WTC11 (cell line): ENCODE measurements around the gene POLR1G. TPM values are rescaled to one million over a fixed set of nuclear protein-coding genes. Genes with fewer than 3 reads are reported as not detected.

Experiments used
- ATAC-seq: fragments of 200-7000 bp; cut with Tn5 transposase; 2 replicates; pipeline ENCODE4 v1.10.0; 2021; ENCODE audit warnings: mild to moderate bottlenecking, moderate library complexity
- CTCF ChIA-PET: fragments of 300-600 bp; sonication (Branson Sonifier 250); formaldehyde crosslinking; loops from one replicate; lab custom pipeline; 2021; ENCODE audit warnings: antibody characterized with exemption; lab: Charles Lee
- POLR2A ChIA-PET: fragments of 350-600 bp; sonication (Branson Sonifier 250); formaldehyde crosslinking; loops from one replicate; lab custom pipeline; 2021; ENCODE audit warnings: antibody characterized with exemption; lab: Charles Lee
- DNase-seq: peaks from one replicate; pipeline ENCODE4 v3.0.0; 2021; ENCODE audit warnings: low spot score
- H3K27ac Mint-ChIP-seq: 2 replicates; pipeline ENCODE4 v1.8.0; 2021; ENCODE audit warnings: mixed read lengths
- H3K27me3 Mint-ChIP-seq: 2 replicates; pipeline ENCODE4 v1.8.0; 2021; ENCODE audit warnings: low read depth, mild to moderate bottlenecking, moderate library complexity, mixed read lengths
- H3K36me3 Mint-ChIP-seq: 2 replicates; pipeline ENCODE4 v1.8.0; 2021; ENCODE audit warnings: mixed read lengths
- H3K4me1 Mint-ChIP-seq: 2 replicates; pipeline ENCODE4 v1.8.0; 2022; ENCODE audit warnings: mixed read lengths
- H3K4me3 Mint-ChIP-seq: 2 replicates; pipeline ENCODE4 v1.8.0; 2021; ENCODE audit warnings: mild to moderate bottlenecking, moderate library complexity, mixed read lengths
- H3K9me3 Mint-ChIP-seq: 2 replicates; pipeline ENCODE4 v1.8.0; 2021; ENCODE audit warnings: mixed read lengths
- CREM ChIP-seq: sonication (generic); formaldehyde crosslinking; IDR thresholded peaks from 2 replicates; pipeline ENCODE4 v1.8.1; 2022; ENCODE audit warnings: mild to moderate bottlenecking, missing genetic modification reagents, moderate library complexity
- ETV6 ChIP-seq: sonication (generic); formaldehyde crosslinking; IDR thresholded peaks from 2 replicates; pipeline ENCODE4 v1.8.1; 2022; ENCODE audit warnings: mild to moderate bottlenecking, missing genetic modification reagents
- FOXK1 ChIP-seq: sonication (generic); formaldehyde crosslinking; IDR thresholded peaks from 2 replicates; pipeline ENCODE4 v1.8.0; 2022; ENCODE audit warnings: mild to moderate bottlenecking, moderate library complexity, missing genetic modification reagents
- GRHL2 ChIP-seq: fragments of 250-450 bp; sonication (Bioruptor Pico); IDR thresholded peaks from 2 replicates; pipeline ENCODE4 v1.8.0; 2022; ENCODE audit warnings: mild to moderate bottlenecking, moderate library complexity; ENCODE audit not compliant: insufficient replicate concordance, severe bottlenecking
- NFATC4 ChIP-seq: fragments of 250-450 bp; sonication (Bioruptor Pico); IDR thresholded peaks from 2 replicates; pipeline ENCODE4 v1.9.0; 2021; ENCODE audit warnings: mild to moderate bottlenecking
- NR2C2 ChIP-seq: sonication (generic); formaldehyde crosslinking; IDR thresholded peaks from 2 replicates; pipeline ENCODE4 v1.8.0; 2022; ENCODE audit warnings: mild to moderate bottlenecking, missing genetic modification reagents
- SP1 ChIP-seq: sonication (generic); formaldehyde crosslinking; conservative IDR thresholded peaks from 2 replicates; pipeline ENCODE4 v1.8.1; 2022; ENCODE audit warnings: missing genetic modification reagents
- ZBTB21 ChIP-seq: sonication (generic); formaldehyde crosslinking; IDR thresholded peaks from 2 replicates; pipeline ENCODE4 v1.8.1; 2023; ENCODE audit warnings: mild to moderate bottlenecking, missing genetic modification reagents, borderline replicate concordance
- ZNF232 ChIP-seq: sonication (generic); formaldehyde crosslinking; IDR thresholded peaks from 2 replicates; pipeline ENCODE4 v1.8.0; 2022; ENCODE audit warnings: mild to moderate bottlenecking, missing genetic modification reagents
- ZNF416 ChIP-seq: fragments of 250-450 bp; sonication (Bioruptor Pico); IDR thresholded peaks from 2 replicates; pipeline ENCODE4 v1.9.0; 2021; ENCODE audit warnings: mild to moderate bottlenecking, inconsistent platforms
- ZNF423 ChIP-seq: fragments of 250-450 bp; sonication (Bioruptor Pico); IDR thresholded peaks from 2 replicates; pipeline ENCODE4 v2.1.2; 2022; ENCODE audit warnings: mild to moderate bottlenecking, moderate library complexity
- total RNA-seq: library from RNA; stranded (reverse); gene quantifications from 3 replicates; pipeline ENCODE4 v1.2.3, GENCODE V29; 2021
- TF ChIP-seq, protein P1 (sequence below): sonication (generic); formaldehyde crosslinking; conservative IDR thresholded peaks from 2 replicates; pipeline ENCODE4 v1.8.1; 2023; ENCODE audit warnings: mild to moderate bottlenecking, low read depth, missing genetic modification reagents, moderate library complexity
- TF ChIP-seq, protein P2 (sequence below): fragments of 250-450 bp; sonication (Bioruptor Pico); IDR thresholded peaks from 2 replicates; pipeline ENCODE4 v1.9.0; 2021; ENCODE audit warnings: moderate library complexity, mild to moderate bottlenecking, inconsistent platforms, borderline replicate concordance
- TF ChIP-seq, protein P3 (sequence below): sonication (generic); formaldehyde crosslinking; IDR thresholded peaks from 2 replicates; pipeline ENCODE4 v1.8.0; 2023; ENCODE audit warnings: missing genetic modification reagents, mild to moderate bottlenecking, borderline replicate concordance
- TF ChIP-seq, protein P4 (sequence below): sonication (generic); formaldehyde crosslinking; IDR thresholded peaks from 2 replicates; pipeline ENCODE4 v1.8.1; 2023; ENCODE audit warnings: mild to moderate bottlenecking, moderate library complexity, missing genetic modification reagents
- TF ChIP-seq, protein P5 (sequence below): fragments of 200-600 bp; IDR thresholded peaks from 2 replicates; pipeline ENCODE4 v1.8.0; 2022; ENCODE audit warnings: antibody characterized with exemption
- TF ChIP-seq, protein P6 (sequence below): sonication (generic); formaldehyde crosslinking; IDR thresholded peaks from 2 replicates; pipeline ENCODE4 v1.8.1; 2022; ENCODE audit warnings: mild to moderate bottlenecking, moderate library complexity, missing genetic modification reagents

Gene POLR1G
- total RNA-seq, 1 experiment from 2014 or later, result 38.1 TPM

DNA sequence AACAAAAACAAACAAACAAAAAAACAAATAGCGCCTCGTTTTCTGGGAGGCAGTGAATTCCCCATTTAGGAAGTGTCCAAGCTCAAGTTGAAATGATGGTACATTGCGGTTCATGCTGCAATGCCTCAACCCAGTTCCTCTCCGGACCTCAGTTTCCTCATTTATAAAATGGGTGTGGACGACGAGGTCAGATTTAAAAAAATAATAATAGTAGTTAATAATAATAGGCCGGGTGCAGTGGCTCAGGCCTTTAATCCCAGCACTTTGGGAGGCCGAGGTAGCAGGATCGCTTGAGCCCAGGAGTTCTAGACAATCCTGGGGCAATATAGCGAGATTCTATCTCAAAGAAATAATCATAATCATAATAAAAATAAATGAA lies 32.7 kb downstream of the POLR1G start:
- Mint-ChIP-seq H3K36me3 (no peaks in the 10 kb centered on the region), H3K27ac (no peak overlapping the region), H3K27me3 (peaks cover 22% of the 10 kb centered on the region), H3K4me1 (peaks cover 22% of the 10 kb centered on the region), H3K9me3 (peaks cover 3% of the 10 kb centered on the region), H3K4me3 (peak overlapping the region; percentile 35)
- TF ChIP-seq SP1 (CRISPR knock-in tag) (no peak), GRHL2 (CRISPR knock-in tag) (no peak), NFATC4 (no peak), CREM (no peak)
- TF ChIP-seq, protein P1, sequence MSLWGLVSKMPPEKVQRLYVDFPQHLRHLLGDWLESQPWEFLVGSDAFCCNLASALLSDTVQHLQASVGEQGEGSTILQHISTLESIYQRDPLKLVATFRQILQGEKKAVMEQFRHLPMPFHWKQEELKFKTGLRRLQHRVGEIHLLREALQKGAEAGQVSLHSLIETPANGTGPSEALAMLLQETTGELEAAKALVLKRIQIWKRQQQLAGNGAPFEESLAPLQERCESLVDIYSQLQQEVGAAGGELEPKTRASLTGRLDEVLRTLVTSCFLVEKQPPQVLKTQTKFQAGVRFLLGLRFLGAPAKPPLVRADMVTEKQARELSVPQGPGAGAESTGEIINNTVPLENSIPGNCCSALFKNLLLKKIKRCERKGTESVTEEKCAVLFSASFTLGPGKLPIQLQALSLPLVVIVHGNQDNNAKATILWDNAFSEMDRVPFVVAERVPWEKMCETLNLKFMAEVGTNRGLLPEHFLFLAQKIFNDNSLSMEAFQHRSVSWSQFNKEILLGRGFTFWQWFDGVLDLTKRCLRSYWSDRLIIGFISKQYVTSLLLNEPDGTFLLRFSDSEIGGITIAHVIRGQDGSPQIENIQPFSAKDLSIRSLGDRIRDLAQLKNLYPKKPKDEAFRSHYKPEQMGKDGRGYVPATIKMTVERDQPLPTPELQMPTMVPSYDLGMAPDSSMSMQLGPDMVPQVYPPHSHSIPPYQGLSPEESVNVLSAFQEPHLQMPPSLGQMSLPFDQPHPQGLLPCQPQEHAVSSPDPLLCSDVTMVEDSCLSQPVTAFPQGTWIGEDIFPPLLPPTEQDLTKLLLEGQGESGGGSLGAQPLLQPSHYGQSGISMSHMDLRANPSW, result no peak
- TF ChIP-seq, protein P2, sequence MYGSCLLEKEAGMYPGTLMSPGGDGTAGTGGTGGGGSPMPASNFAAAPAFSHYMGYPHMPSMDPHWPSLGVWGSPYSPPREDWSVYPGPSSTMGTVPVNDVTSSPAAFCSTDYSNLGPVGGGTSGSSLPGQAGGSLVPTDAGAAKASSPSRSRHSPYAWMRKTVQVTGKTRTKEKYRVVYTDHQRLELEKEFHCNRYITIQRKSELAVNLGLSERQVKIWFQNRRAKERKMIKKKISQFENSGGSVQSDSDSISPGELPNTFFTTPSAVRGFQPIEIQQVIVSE (CRISPR knock-in tag), result no peak
- ATAC-seq, result no peak
- CTCF ChIA-PET, result interaction anchor here (0.5 to 8.1 kb wide), 71 partner anchors 9 to 348 kb away, joined by 3 to 325 read pairs (median 5); partner anchors contain the start of genes FBXO46, FOSB, PPM1N and PPP1R13L
- POLR2A ChIA-PET, result interaction anchor here (0.7 to 2.9 kb wide), 7 partner anchors 11 to 168 kb away, joined by 3 to 28 read pairs (median 4); no protein-coding TSS in a partner anchor
- DNase-seq, result no peak

DNA sequence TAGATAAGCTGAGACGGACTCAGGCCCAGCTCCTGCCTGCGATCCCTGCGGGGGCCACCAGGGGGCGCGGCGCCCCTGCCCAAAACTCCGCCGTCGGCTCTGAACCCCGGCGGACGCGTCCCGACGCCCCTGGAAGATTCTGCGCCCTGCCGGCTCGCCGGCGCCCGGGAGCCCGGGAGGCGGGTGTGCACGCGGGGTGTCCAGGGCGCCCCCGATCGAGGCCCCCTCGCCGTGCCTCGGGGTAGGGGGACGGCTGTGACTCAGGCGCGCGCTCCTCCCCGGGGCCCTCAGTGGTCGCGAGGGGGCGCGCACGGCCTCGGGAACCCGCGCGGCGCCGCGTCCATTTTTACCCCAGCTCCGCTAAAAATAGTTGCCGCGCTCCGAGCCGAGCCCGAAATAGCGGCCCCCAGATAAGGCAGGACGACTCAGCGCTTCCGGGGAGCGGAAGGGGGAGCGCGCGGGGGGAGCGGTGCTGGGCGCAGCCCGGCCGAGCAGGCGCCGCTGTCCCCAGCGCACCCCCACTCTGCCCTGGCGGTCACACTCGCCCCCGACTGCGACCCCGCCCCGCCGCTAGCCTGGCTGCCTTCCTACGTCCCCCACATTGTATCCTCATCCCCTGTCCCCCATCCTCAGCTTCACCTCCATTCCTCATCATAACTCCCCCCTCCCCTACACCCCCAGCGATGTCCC lies 33.3 kb downstream of the POLR1G start:
- peaks cover 3% of the 10 kb centered on the region for H3K9me3 Mint-ChIP-seq
- H3K4me3 Mint-ChIP-seq, result peak overlapping the region; percentile 69
- peaks cover 27% of the 10 kb centered on the region for H3K27me3 Mint-ChIP-seq
- POLR2A ChIA-PET, result interaction anchor here (0.7 to 2.9 kb wide), 7 partner anchors 11 to 167 kb away, joined by 3 to 28 read pairs (median 4); no protein-coding TSS in a partner anchor
- DNase-seq, result peak; percentile 79
- H3K27ac Mint-ChIP-seq, result no peak overlapping the region
- TF ChIP-seq ZBTB21 (CRISPR knock-in tag), result no peak
- TF ChIP-seq, protein P3, sequence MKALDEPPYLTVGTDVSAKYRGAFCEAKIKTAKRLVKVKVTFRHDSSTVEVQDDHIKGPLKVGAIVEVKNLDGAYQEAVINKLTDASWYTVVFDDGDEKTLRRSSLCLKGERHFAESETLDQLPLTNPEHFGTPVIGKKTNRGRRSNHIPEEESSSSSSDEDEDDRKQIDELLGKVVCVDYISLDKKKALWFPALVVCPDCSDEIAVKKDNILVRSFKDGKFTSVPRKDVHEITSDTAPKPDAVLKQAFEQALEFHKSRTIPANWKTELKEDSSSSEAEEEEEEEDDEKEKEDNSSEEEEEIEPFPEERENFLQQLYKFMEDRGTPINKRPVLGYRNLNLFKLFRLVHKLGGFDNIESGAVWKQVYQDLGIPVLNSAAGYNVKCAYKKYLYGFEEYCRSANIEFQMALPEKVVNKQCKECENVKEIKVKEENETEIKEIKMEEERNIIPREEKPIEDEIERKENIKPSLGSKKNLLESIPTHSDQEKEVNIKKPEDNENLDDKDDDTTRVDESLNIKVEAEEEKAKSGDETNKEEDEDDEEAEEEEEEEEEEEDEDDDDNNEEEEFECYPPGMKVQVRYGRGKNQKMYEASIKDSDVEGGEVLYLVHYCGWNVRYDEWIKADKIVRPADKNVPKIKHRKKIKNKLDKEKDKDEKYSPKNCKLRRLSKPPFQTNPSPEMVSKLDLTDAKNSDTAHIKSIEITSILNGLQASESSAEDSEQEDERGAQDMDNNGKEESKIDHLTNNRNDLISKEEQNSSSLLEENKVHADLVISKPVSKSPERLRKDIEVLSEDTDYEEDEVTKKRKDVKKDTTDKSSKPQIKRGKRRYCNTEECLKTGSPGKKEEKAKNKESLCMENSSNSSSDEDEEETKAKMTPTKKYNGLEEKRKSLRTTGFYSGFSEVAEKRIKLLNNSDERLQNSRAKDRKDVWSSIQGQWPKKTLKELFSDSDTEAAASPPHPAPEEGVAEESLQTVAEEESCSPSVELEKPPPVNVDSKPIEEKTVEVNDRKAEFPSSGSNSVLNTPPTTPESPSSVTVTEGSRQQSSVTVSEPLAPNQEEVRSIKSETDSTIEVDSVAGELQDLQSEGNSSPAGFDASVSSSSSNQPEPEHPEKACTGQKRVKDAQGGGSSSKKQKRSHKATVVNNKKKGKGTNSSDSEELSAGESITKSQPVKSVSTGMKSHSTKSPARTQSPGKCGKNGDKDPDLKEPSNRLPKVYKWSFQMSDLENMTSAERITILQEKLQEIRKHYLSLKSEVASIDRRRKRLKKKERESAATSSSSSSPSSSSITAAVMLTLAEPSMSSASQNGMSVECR (CRISPR knock-in tag), result peak; percentile 56; the same call in 1 of the 2 replicates
- TF ChIP-seq, protein P4, sequence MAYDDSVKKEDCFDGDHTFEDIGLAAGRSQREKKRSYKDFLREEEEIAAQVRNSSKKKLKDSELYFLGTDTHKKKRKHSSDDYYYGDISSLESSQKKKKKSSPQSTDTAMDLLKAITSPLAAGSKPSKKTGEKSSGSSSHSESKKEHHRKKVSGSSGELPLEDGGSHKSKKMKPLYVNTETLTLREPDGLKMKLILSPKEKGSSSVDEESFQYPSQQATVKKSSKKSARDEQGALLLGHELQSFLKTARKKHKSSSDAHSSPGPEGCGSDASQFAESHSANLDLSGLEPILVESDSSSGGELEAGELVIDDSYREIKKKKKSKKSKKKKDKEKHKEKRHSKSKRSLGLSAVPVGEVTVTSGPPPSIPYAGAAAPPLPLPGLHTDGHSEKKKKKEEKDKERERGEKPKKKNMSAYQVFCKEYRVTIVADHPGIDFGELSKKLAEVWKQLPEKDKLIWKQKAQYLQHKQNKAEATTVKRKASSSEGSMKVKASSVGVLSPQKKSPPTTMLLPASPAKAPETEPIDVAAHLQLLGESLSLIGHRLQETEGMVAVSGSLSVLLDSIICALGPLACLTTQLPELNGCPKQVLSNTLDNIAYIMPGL (CRISPR knock-in tag), result peak; percentile 99
- TF ChIP-seq ZNF416 (CRISPR knock-in tag), result peak; percentile 18; the same call in 1 of the 2 replicates
- peak; percentile 34; the same call in 1 of the 2 replicates for TF ChIP-seq ZNF423 (CRISPR knock-in tag)
- TF ChIP-seq, protein P5, sequence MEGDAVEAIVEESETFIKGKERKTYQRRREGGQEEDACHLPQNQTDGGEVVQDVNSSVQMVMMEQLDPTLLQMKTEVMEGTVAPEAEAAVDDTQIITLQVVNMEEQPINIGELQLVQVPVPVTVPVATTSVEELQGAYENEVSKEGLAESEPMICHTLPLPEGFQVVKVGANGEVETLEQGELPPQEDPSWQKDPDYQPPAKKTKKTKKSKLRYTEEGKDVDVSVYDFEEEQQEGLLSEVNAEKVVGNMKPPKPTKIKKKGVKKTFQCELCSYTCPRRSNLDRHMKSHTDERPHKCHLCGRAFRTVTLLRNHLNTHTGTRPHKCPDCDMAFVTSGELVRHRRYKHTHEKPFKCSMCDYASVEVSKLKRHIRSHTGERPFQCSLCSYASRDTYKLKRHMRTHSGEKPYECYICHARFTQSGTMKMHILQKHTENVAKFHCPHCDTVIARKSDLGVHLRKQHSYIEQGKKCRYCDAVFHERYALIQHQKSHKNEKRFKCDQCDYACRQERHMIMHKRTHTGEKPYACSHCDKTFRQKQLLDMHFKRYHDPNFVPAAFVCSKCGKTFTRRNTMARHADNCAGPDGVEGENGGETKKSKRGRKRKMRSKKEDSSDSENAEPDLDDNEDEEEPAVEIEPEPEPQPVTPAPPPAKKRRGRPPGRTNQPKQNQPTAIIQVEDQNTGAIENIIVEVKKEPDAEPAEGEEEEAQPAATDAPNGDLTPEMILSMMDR, result peak; percentile 100
- TF ChIP-seq FOXK1 (CRISPR knock-in tag), result peak; percentile 23; the same call in 1 of the 2 replicates
- TF ChIP-seq ETV6, result peak; percentile 72
- TF ChIP-seq, protein P6, sequence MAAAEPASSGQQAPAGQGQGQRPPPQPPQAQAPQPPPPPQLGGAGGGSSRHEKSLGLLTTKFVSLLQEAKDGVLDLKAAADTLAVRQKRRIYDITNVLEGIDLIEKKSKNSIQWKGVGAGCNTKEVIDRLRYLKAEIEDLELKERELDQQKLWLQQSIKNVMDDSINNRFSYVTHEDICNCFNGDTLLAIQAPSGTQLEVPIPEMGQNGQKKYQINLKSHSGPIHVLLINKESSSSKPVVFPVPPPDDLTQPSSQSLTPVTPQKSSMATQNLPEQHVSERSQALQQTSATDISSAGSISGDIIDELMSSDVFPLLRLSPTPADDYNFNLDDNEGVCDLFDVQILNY (CRISPR knock-in tag), result peak; percentile 58
- TF ChIP-seq ZNF232 (CRISPR knock-in tag), result no peak
- TF ChIP-seq NR2C2, result no peak
- H3K36me3 Mint-ChIP-seq, result no peaks in the 10 kb centered on the region
- H3K4me1 Mint-ChIP-seq, result peaks cover 26% of the 10 kb centered on the region
- ATAC-seq, result peak; percentile 7
- CTCF ChIA-PET, result interaction anchor here (0.5 to 8.1 kb wide), 72 partner anchors 8 to 348 kb away, joined by 3 to 325 read pairs (median 5); partner anchors contain the start of genes FBXO46, FOSB, PPM1N and PPP1R13L
